ENCODE data around the gene ZNF134.

GRCh38 chr19:57648331-57649003 is 34.4 kb downstream of the ZNF134 start:
- TF ChIP-seq CTCF (conservative IDR thresholded peaks at IDR 0.05; ENCODE audit: low read depth in 2 of 2) (peak in 1 of 2 experiments; percentile 33; a peak in 1 of 4 replicates), CREB1 (CRISPR knock-in tag; IDR thresholded peaks at IDR 0.05; ENCODE audit: low read depth) (no peak), EZH2phosphoT487 (IDR thresholded peaks at IDR 0.05; ENCODE audit: unreplicated experiment) (no peak), EZH2 (IDR thresholded peaks at IDR 0.05; ENCODE audit: low read depth, unreplicated experiment) (no peak), POLR2AphosphoS5 (IDR thresholded peaks at IDR 0.05; ENCODE audit: low read depth) (no peak), REST (IDR thresholded peaks at IDR 0.05; ENCODE audit: unreplicated experiment) (no peak), ZNF114 (CRISPR knock-in tag; IDR thresholded peaks at IDR 0.05) (no peak), JUNB (IDR thresholded peaks at IDR 0.05; ENCODE audit: unreplicated experiment) (no peak), ZNF331 (CRISPR knock-in tag; IDR thresholded peaks at IDR 0.05; ENCODE audit: low read depth) (no peak), STAT1 (IDR thresholded peaks at IDR 0.05; ENCODE audit: unreplicated experiment) (no peak)
